Duodenal mucosa (tissue), 2 donors: ENCODE results near the gene ADAMTS2.

Experiments
- H3K27ac ChIP-seq: one replicate; pipeline ENCODE4 v1.7.0; 2013; ENCODE audit warnings: low read depth, low read length
- H3K27me3 ChIP-seq, 2 donors: one replicate each; pipeline ENCODE4 v1.7.0; 2013; ENCODE audit warnings: low read length in 2 of 2, control low read depth in 1 of 2; ENCODE audit not compliant: insufficient read depth in 2 of 2, control insufficient read depth in 1 of 2
- H3K36me3 ChIP-seq, 2 donors: one replicate each; pipeline ENCODE4 v1.7.0; 2013; ENCODE audit warnings: low read length in 2 of 2, control low read depth in 1 of 2; ENCODE audit not compliant: insufficient read depth in 2 of 2, control insufficient read depth in 1 of 2
- H3K4me1 ChIP-seq, 2 donors: one replicate each; pipeline ENCODE4 v1.7.0; 2013; ENCODE audit warnings: low read length in 2 of 2, control low read depth in 1 of 2; ENCODE audit not compliant: insufficient read depth in 2 of 2, control insufficient read depth in 1 of 2
- H3K4me3 ChIP-seq, 2 donors: one replicate each; pipeline ENCODE4 v1.7.0; 2013; ENCODE audit warnings: low read length in 2 of 2, low read depth in 1 of 2
- H3K9ac ChIP-seq, 2 donors: one replicate each; pipeline ENCODE4 v1.7.0; 2013; ENCODE audit warnings: low read length in 2 of 2, low read depth in 1 of 2
- H3K9me3 ChIP-seq, 2 donors: one replicate each; pipeline ENCODE4 v1.7.0; 2013; ENCODE audit warnings: low read length in 2 of 2, control low read depth in 1 of 2; ENCODE audit not compliant: control insufficient read depth in 1 of 2

The ADAMTS2 gene

GRCh38 chr5:179345433-179346321, at the start of gene ADAMTS2:
TSS of gene ADAMTS2 (minus strand) at chr5:179345461. CDS start at chr5:179345328, 133 bp downstream.
- no peak within 1 kb of the TSS for H3K9ac ChIP-seq
- no peaks in the 10 kb centered on the region for H3K9me3 ChIP-seq
- H3K4me1 ChIP-seq = no peaks in the 10 kb centered on the region
- H3K4me3 ChIP-seq = peak within 1 kb of the TSS; percentile 35 to 50
- no peaks in the 10 kb centered on the region for H3K36me3 ChIP-seq
- peaks cover 24 to 33% of the 10 kb centered on the region in 2 donors for H3K27me3 ChIP-seq
- H3K27ac ChIP-seq = no peak within 1 kb of the TSS

- no peaks in the 10 kb centered on the region for H3K4me1 ChIP-seq
- H3K4me3 ChIP-seq = no peak overlapping the region
- no peaks in the 10 kb centered on the region for H3K36me3 ChIP-seq
- H3K27ac ChIP-seq = no peak overlapping the region
- H3K9me3 ChIP-seq = peaks cover 5 to 6% of the 10 kb centered on the region in 2 donors
- no peaks in the 10 kb centered on the region for H3K27me3 ChIP-seq
- no peak overlapping the region for H3K9ac ChIP-seq
Observed at GRCh38 chr5:179393078-179393477, 47.8 kb upstream of the ADAMTS2 start.

- H3K27ac ChIP-seq = no peak overlapping the region
- H3K9ac ChIP-seq = no peak overlapping the region
- no peaks in the 10 kb centered on the region for H3K27me3 ChIP-seq
- H3K4me1 ChIP-seq = no peaks in the 10 kb centered on the region
- no peak overlapping the region for H3K4me3 ChIP-seq
- H3K36me3 ChIP-seq = no peaks in the 10 kb centered on the region
- H3K9me3 ChIP-seq = peaks cover 5 to 6% of the 10 kb centered on the region in 2 donors
Observed at GRCh38 chr5:179387151-179388110, 42.2 kb upstream of the ADAMTS2 start.

GRCh38 chr5:179385914-179386313, 40.7 kb upstream of the ADAMTS2 start:
- Histone ChIP-seq H3K4me1 (no peaks in the 10 kb centered on the region), H3K27ac (no peak overlapping the region), H3K27me3 (no peaks in the 10 kb centered on the region), H3K4me3 (no peak overlapping the region), H3K36me3 (no peaks in the 10 kb centered on the region), H3K9me3 (peaks cover 0 to 6% of the 10 kb centered on the region in 2 donors), H3K9ac (no peak overlapping the region)

- Histone ChIP-seq H3K9me3 (no peaks in the 10 kb centered on the region), H3K27ac (no peak overlapping the region), H3K4me1 (peaks cover 0 to 6% of the 10 kb centered on the region in 2 donors), H3K4me3 (no peak overlapping the region), H3K27me3 (no peaks in the 10 kb centered on the region), H3K36me3 (no peaks in the 10 kb centered on the region), H3K9ac (no peak overlapping the region)
Observed at GRCh38 chr5:179382486-179382885, 37.2 kb upstream of the ADAMTS2 start.

GRCh38 chr5:179381691-179382090, 36.4 kb upstream of the ADAMTS2 start:
- Histone ChIP-seq H3K4me3 (no peak overlapping the region), H3K36me3 (no peaks in the 10 kb centered on the region), H3K27ac (no peak overlapping the region), H3K27me3 (no peaks in the 10 kb centered on the region), H3K4me1 (peaks cover 0 to 6% of the 10 kb centered on the region in 2 donors), H3K9ac (no peak overlapping the region), H3K9me3 (no peaks in the 10 kb centered on the region)

- Histone ChIP-seq H3K27ac (no peak overlapping the region), H3K4me1 (peaks cover 0 to 6% of the 10 kb centered on the region in 2 donors), H3K9me3 (no peaks in the 10 kb centered on the region), H3K36me3 (no peaks in the 10 kb centered on the region), H3K27me3 (no peaks in the 10 kb centered on the region), H3K9ac (no peak overlapping the region), H3K4me3 (no peak overlapping the region)
Observed at GRCh38 chr5:179380211-179381035, 35.2 kb upstream of the ADAMTS2 start.

- Histone ChIP-seq H3K9me3 (no peaks in the 10 kb centered on the region), H3K27ac (no peak overlapping the region), H3K4me1 (peaks cover 0 to 6% of the 10 kb centered on the region in 2 donors), H3K9ac (no peak overlapping the region), H3K36me3 (no peaks in the 10 kb centered on the region), H3K4me3 (no peak overlapping the region), H3K27me3 (no peaks in the 10 kb centered on the region)
Observed at GRCh38 chr5:179379321-179379890, 34.1 kb upstream of the ADAMTS2 start.

- H3K27me3 ChIP-seq = no peaks in the 10 kb centered on the region
- H3K9me3 ChIP-seq = no peaks in the 10 kb centered on the region
- H3K4me3 ChIP-seq = no peak overlapping the region
- no peaks in the 10 kb centered on the region for H3K36me3 ChIP-seq
- peak overlapping the region; percentile 32 for H3K27ac ChIP-seq
- no peak overlapping the region for H3K9ac ChIP-seq
- peaks cover 0 to 6% of the 10 kb centered on the region in 2 donors for H3K4me1 ChIP-seq
Observed at GRCh38 chr5:179378441-179379271, 33.4 kb upstream of the ADAMTS2 start.
